Hepatocyte (in vitro differentiated cells): Measurements from ENCODE around the gene MRO.

Experiments used
- CTCF ChIP-seq: fragments of 200-600 bp; sonication (generic); IDR thresholded peaks from 2 replicates; pipeline ENCODE4 v1.5.1; 2016; ENCODE audit warnings: antibody characterized with exemption, mild to moderate bottlenecking; ENCODE audit not compliant: poor library complexity
- EZH2 ChIP-seq: fragments of 200-600 bp; sonication (generic); IDR thresholded peaks from 2 replicates; pipeline ENCODE4 v1.6.1; 2016; ENCODE audit warnings: antibody characterized with exemption, mild to moderate bottlenecking, borderline replicate concordance
- EZH2phosphoT487 ChIP-seq: fragments of 200-600 bp; sonication (generic); IDR thresholded peaks from one replicate; pipeline ENCODE4 v1.6.1; 2018; ENCODE audit warnings: antibody characterized with exemption, mild to moderate bottlenecking, low read depth, moderate library complexity; ENCODE audit not compliant: unreplicated experiment, severe bottlenecking

DNA sequence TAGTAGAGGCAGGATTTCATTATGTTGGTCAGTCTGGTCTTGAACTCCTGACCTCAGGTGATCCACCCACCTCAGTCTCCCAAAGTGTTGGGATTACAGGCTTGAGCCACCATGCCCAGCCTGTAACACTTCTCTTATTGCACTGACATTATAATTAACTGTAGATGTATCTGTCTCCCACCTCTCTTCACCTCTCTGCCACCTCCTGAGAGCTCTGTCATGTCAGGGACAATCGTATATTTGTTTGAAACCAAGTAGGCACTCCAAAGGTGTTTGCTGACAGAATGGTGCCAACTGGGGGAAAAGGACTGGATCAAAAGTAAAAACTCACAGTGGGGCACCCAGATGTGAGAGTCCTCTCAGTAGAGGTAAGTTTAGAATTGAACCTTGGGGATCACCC lies 41.8 kb upstream of the MRO start:
- TF ChIP-seq CTCF (no peak), EZH2phosphoT487 (no peak), EZH2 (no peak)
